Astrocyte (in vitro differentiated cells and primary cell): ENCODE results near the gene VWA8. TPM values are rescaled to one million over a fixed set of nuclear protein-coding genes. Genes with fewer than 3 reads are reported as not detected.
A peak's percentile ranks its signal among the peaks of the same experiment; 100 is the strongest.

Source experiments
- DNase-seq: peaks from one replicate; pipeline ENCODE4 v3.0.0-alpha.2; 2010; ENCODE audit warnings: low read depth
- FAIRE-seq: peaks from 2 replicates; lab custom pipeline; 2011; peaks lifted over from hg19 to GRCh38; lab: Jason Lieb, UNC
- H2AFZ ChIP-seq: 2 replicates; pipeline ENCODE4 v1.6.0; 2012; ENCODE audit warnings: low read depth, low read length, inconsistent platforms
- H3K27ac ChIP-seq: 2 replicates; pipeline ENCODE4 v1.5.1; 2011; ENCODE audit warnings: low read depth, low read length, inconsistent platforms
- H3K27me3 ChIP-seq: 2 replicates; pipeline ENCODE4 v1.6.0; 2011; ENCODE audit warnings: low read length, inconsistent platforms; ENCODE audit not compliant: insufficient read depth
- H3K36me3 ChIP-seq: 2 replicates; pipeline ENCODE4 v1.5.1; 2011; ENCODE audit warnings: low read length, inconsistent platforms; ENCODE audit not compliant: insufficient read depth
- H3K4me1 ChIP-seq: 2 replicates; pipeline ENCODE4 v1.5.1; 2011; ENCODE audit warnings: low read length, inconsistent platforms; ENCODE audit not compliant: insufficient read depth
- H3K4me2 ChIP-seq: 2 replicates; pipeline ENCODE4 v1.6.0; 2012; ENCODE audit warnings: low read length, inconsistent platforms
- H3K4me3 ChIP-seq: 2 replicates; pipeline ENCODE4 v1.5.1; 2011; ENCODE audit warnings: low read depth, mild to moderate bottlenecking, low read length, inconsistent platforms; ENCODE audit not compliant: insufficient read depth
- H3K79me2 ChIP-seq: 2 replicates; pipeline ENCODE4 v1.6.0; 2012; ENCODE audit warnings: mild to moderate bottlenecking, low read length, inconsistent platforms; ENCODE audit not compliant: insufficient read depth
- H3K9ac ChIP-seq: 2 replicates; pipeline ENCODE4 v1.6.0; 2012; ENCODE audit warnings: mild to moderate bottlenecking, low read length, inconsistent platforms
- H3K9me3 ChIP-seq: 2 replicates; pipeline ENCODE4 v1.5.1; 2012; ENCODE audit warnings: low read depth, mild to moderate bottlenecking, low read length, inconsistent platforms; ENCODE audit not compliant: insufficient read depth
- H4K20me1 ChIP-seq: 2 replicates; pipeline ENCODE4 v1.6.0; 2012; ENCODE audit warnings: low read length, inconsistent platforms; ENCODE audit not compliant: insufficient read depth
- H3K27ac Mint-ChIP-seq: one replicate; pipeline ENCODE4 v1.8.0; 2021; ENCODE audit warnings: mild to moderate bottlenecking, mixed read lengths; ENCODE audit not compliant: unreplicated experiment
- H3K27me3 Mint-ChIP-seq: one replicate; pipeline ENCODE4 v1.8.0; 2021; ENCODE audit warnings: low read depth, mixed read lengths; ENCODE audit not compliant: unreplicated experiment
- H3K36me3 Mint-ChIP-seq: one replicate; pipeline ENCODE4 v1.8.0; 2021; ENCODE audit warnings: low read depth, mixed read lengths; ENCODE audit not compliant: unreplicated experiment
- H3K4me1 Mint-ChIP-seq: one replicate; pipeline ENCODE4 v1.8.0; 2021; ENCODE audit warnings: low read depth, mixed read lengths; ENCODE audit not compliant: unreplicated experiment
- H3K4me3 Mint-ChIP-seq: one replicate; pipeline ENCODE4 v1.8.0; 2021; ENCODE audit warnings: mild to moderate bottlenecking, moderate library complexity, mixed read lengths; ENCODE audit not compliant: unreplicated experiment
- H3K9me3 Mint-ChIP-seq: one replicate; pipeline ENCODE4 v1.8.0; 2021; ENCODE audit warnings: mild to moderate bottlenecking, mixed read lengths; ENCODE audit not compliant: unreplicated experiment
- CTCF ChIP-seq: IDR thresholded peaks from 2 replicates; pipeline ENCODE4 v1.5.1; 2011; ENCODE audit warnings: low read depth, mild to moderate bottlenecking, inconsistent platforms, low read length, moderate library complexity; ENCODE audit not compliant: insufficient read depth
- EZH2 ChIP-seq: IDR thresholded peaks from 2 replicates; pipeline ENCODE4 v1.6.1; 2012; ENCODE audit warnings: mild to moderate bottlenecking, low read length, inconsistent platforms; ENCODE audit not compliant: insufficient read depth
- total RNA-seq: library from RNA; stranded (reverse); gene quantifications from 2 replicates; pipeline ENCODE4 v1.2.1, GENCODE V29; 2021

Gene VWA8
- total RNA-seq, 1 donor from 2014 or later: 15.6 TPM

GRCh38 chr13:41960211-41960636 is 685 bp downstream of the VWA8 start:
- FAIRE-seq (no peak), DNase-seq (peak; percentile 13)
- Histone ChIP-seq H3K4me3 (peak overlapping the region; percentile 87), H3K4me1 (no peaks in the 10 kb centered on the region), H3K79me2 (peaks cover 50% of the 10 kb centered on the region), H3K27ac (peak overlapping the region; percentile 67), H2AFZ (peak overlapping the region; percentile 97), H3K9ac (peak overlapping the region; percentile 86), H4K20me1 (peaks cover 5% of the 10 kb centered on the region), H3K36me3 (no peaks in the 10 kb centered on the region), H3K27me3 (no peaks in the 10 kb centered on the region), H3K4me2 (peak overlapping the region; percentile 98), H3K9me3 (no peaks in the 10 kb centered on the region)
- H3K9me3 Mint-ChIP-seq: no peaks in the 10 kb centered on the region
- H3K36me3 Mint-ChIP-seq: no peaks in the 10 kb centered on the region
- H3K27ac Mint-ChIP-seq: peak overlapping the region; percentile 75
- TF ChIP-seq EZH2 (no peak), CTCF (no peak)
- H3K27me3 Mint-ChIP-seq: peaks cover 2% of the 10 kb centered on the region
- H3K4me1 Mint-ChIP-seq: peaks cover 15% of the 10 kb centered on the region
- peak overlapping the region; percentile 96 for H3K4me3 Mint-ChIP-seq

- H3K27ac ChIP-seq: no peak overlapping the region
- no peak overlapping the region for H3K4me2 ChIP-seq
- H3K79me2 ChIP-seq: peaks cover 67% of the 10 kb centered on the region
- H2AFZ ChIP-seq: no peak overlapping the region
- peaks cover 5% of the 10 kb centered on the region for H4K20me1 ChIP-seq
- DNase-seq (no peak), FAIRE-seq (no peak)
- Mint-ChIP-seq H3K27me3 (no peaks in the 10 kb centered on the region), H3K4me1 (peaks cover 16% of the 10 kb centered on the region), H3K9me3 (no peaks in the 10 kb centered on the region), H3K27ac (no peak overlapping the region), H3K4me3 (no peak overlapping the region), H3K36me3 (no peaks in the 10 kb centered on the region)
- no peaks in the 10 kb centered on the region for H3K9me3 ChIP-seq
- TF ChIP-seq EZH2: no peak
- no peak for TF ChIP-seq CTCF
- H3K9ac ChIP-seq: no peak overlapping the region
- H3K36me3 ChIP-seq: no peaks in the 10 kb centered on the region
- H3K27me3 ChIP-seq: no peaks in the 10 kb centered on the region
- H3K4me1 ChIP-seq: no peaks in the 10 kb centered on the region
- H3K4me3 ChIP-seq: no peak overlapping the region
These were observed 4.6 kb downstream of the VWA8 start for GRCh38 chr13:41956272-41956671.

- Histone ChIP-seq H3K27ac (no peak overlapping the region), H3K27me3 (no peaks in the 10 kb centered on the region), H3K79me2 (peaks cover 67% of the 10 kb centered on the region), H2AFZ (no peak overlapping the region), H3K4me2 (no peak overlapping the region), H3K9me3 (no peaks in the 10 kb centered on the region), H4K20me1 (peaks cover 5% of the 10 kb centered on the region), H3K9ac (no peak overlapping the region), H3K4me1 (no peaks in the 10 kb centered on the region), H3K36me3 (no peaks in the 10 kb centered on the region), H3K4me3 (no peak overlapping the region)
- TF ChIP-seq CTCF: no peak
- no peak for TF ChIP-seq EZH2
- Mint-ChIP-seq H3K27me3 (no peaks in the 10 kb centered on the region), H3K9me3 (no peaks in the 10 kb centered on the region), H3K4me3 (no peak overlapping the region), H3K27ac (no peak overlapping the region), H3K4me1 (peaks cover 16% of the 10 kb centered on the region), H3K36me3 (no peaks in the 10 kb centered on the region)
- DNase-seq (no peak), FAIRE-seq (no peak)
These were observed 5.3 kb downstream of the VWA8 start for GRCh38 chr13:41955605-41956004.
